ENCODE measurements around the gene SLC27A5.

DNA sequence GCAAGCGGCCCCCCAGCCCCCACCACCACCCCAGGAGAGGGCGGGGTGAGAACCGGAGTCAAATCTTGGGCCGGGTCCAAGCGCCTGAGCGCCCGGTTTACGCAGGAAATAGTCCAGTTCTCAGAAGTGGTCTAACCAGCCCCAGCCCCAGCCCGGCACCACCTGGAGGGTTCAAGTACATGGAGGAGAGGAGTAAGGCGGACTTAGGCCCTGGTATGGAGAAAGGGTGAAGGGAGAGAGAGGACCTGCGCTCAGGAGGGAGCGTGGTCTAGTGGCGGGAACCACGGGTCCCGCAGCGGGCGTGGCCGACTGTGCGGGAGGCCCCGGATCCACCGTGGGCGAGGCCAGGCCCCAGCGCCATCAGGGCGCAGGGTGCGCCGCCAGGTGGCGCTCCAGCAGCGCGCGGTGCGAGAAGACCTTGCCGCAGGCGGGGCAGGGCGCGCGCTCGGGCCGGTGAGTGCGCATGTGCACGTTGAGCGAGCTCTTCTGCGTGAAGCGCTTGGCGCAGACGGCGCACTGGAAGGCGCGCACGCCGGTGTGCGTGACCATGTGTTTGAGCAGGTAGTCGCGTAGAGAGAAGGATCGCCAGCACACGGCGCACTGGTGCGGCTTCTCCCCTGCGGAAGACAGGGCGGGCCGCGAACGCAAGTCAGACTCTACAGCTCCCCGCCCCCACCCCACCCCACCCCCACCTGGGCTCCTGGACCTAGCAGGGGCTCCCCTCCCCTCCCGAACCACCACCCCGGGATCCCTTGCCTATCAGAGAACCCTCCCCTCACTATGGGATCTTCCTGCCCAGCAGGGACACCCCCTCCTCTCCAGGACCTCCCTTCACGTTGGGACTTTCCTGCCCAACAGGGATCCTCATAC, 2.1 kb upstream of the SLC27A5 start:
- peak; percentile 70 for TF ChIP-seq POLR2A (IDR thresholded peaks at IDR 0.05; ENCODE audit: low read length)
- TF ChIP-seq GATA1 (IDR thresholded peaks at IDR 0.05; ENCODE audit: low read depth, low read length) = no peak

All from erythroblast (primary cell).